ENCODE data around the gene UROS. TPM values are rescaled to one million over a fixed set of nuclear protein-coding genes. Genes with fewer than 3 reads are reported as not detected.

Gene UROS
- total RNA-seq, 3 donors from 2014 or later = 23.9 to 30.9 (median 27.5) TPM

DNA sequence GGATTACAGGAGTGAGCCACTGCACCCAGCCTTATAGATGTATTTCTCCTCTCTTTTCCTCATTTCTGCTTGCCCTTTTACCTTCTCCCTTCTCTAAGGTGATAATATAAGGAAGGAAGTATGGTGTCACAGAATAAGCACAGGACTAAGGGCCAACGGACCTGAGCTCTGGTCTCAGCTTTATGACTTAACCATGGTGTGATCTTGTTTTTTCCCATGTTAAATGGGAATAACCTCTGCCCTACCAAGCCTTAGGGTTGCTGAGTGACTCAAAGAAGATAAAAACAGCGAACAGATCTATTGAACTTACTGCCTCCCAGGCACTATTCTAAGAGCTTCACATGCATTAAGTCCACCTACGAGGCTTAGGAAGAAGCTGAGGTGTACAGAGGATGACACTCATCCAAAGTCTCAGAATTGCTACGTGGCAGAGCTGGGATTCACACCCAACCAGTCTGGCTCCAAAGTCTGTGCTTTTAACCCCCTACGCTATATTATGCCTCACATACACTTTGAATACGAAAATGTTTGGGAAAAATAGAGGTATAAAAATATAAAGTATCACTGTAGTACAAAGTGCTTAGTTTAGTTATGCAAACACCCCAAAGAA lies 5.6 kb downstream of the UROS start:
- H3K4me3 ChIP-seq = no peak overlapping the region
- H3K4me1 ChIP-seq (ENCODE audit: low read depth) = no peaks in the 10 kb centered on the region
- TF ChIP-seq CTCF (IDR thresholded peaks at IDR 0.05) = no peak
- no peaks in the 10 kb centered on the region for H3K9me3 ChIP-seq
- H3K36me3 ChIP-seq (ENCODE audit: low read depth) = no peaks in the 10 kb centered on the region
- intact Hi-C loops (cut with DNase I, micrococcal nuclease) = no loop called here
- ATAC-seq (peak; percentile 58), DNase-seq (no peak)

GRCh38 chr10:125816548-125816947 lies 6.5 kb downstream of the UROS start:
- TF ChIP-seq CTCF (IDR thresholded peaks at IDR 0.05) = no peak
- Histone ChIP-seq H3K4me1 (ENCODE audit: low read depth) (no peaks in the 10 kb centered on the region), H3K36me3 (ENCODE audit: low read depth) (no peaks in the 10 kb centered on the region), H3K4me3 (no peak overlapping the region), H3K9me3 (no peaks in the 10 kb centered on the region)
- DNase-seq (no peak), ATAC-seq (no peak)
- intact Hi-C loops (cut with DNase I, micrococcal nuclease) = no loop called here

DNA sequence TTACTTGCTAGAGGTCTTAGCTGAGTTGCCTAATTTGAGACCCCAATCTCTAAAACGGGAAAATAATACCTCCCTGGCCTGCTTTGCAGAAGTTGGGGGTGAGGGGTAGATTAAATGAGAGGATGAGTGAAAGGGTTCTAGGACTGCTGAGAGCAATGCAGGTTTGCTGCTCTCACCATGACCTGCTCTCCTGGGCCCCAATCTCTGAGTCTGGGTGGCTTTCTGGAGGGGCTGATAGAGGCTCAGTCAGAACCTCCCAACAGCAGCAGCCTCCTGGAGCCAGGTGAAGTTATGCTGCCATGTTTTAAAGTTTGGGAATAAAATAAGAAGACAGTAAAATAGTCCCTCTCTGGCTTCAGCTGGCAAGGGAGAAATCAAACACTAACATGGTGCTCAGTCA lies 7.3 kb downstream of the UROS start:
- no peak overlapping the region for H3K4me3 ChIP-seq
- ATAC-seq (no peak), DNase-seq (no peak)
- no peaks in the 10 kb centered on the region for H3K4me1 ChIP-seq (ENCODE audit: low read depth)
- H3K9me3 ChIP-seq = no peaks in the 10 kb centered on the region
- intact Hi-C loops (cut with DNase I, micrococcal nuclease) = no loop called here
- no peak for TF ChIP-seq CTCF (IDR thresholded peaks at IDR 0.05)
- H3K36me3 ChIP-seq (ENCODE audit: low read depth) = no peaks in the 10 kb centered on the region

- DNase-seq (no peak), ATAC-seq (no peak)
- intact Hi-C loops (cut with DNase I, micrococcal nuclease) = no loop called here
- Histone ChIP-seq H3K9me3 (no peaks in the 10 kb centered on the region), H3K4me1 (ENCODE audit: low read depth) (no peaks in the 10 kb centered on the region), H3K36me3 (ENCODE audit: low read depth) (no peaks in the 10 kb centered on the region), H3K4me3 (no peak overlapping the region)
- no peak for TF ChIP-seq CTCF (IDR thresholded peaks at IDR 0.05)
Measured at GRCh38 chr10:125812128-125812750, 10.8 kb downstream of the UROS start.

DNA sequence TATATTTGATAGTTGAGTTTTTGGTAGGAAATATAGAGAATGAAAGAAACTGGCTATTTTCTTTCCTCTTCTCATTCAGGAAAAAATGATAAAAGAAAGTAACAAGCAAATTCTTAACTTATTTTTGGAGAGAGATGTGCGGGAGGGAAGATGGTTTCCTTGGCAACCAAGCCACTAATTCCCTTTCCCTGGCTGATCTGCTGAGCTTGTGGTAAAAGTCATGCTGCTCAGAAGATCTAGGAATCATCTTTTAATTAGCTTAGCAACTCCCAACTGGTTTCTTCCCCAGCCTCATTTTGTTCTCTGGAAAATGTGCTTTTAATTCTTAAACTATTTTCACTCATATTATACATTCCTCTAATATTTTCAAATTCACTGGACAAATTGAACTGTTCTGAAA lies 11.8 kb downstream of the UROS start:
- intact Hi-C loops (cut with DNase I, micrococcal nuclease) = no loop called here

More for the DNA sequence above, 11.8 kb downstream of the UROS start:
- ATAC-seq (no peak), DNase-seq (no peak)
- H3K36me3 ChIP-seq (ENCODE audit: low read depth) = no peaks in the 10 kb centered on the region
- no peaks in the 10 kb centered on the region for H3K9me3 ChIP-seq
- no peak for TF ChIP-seq CTCF (IDR thresholded peaks at IDR 0.05)
- H3K4me1 ChIP-seq (ENCODE audit: low read depth) = no peaks in the 10 kb centered on the region
- no peak overlapping the region for H3K4me3 ChIP-seq

Measured in mucosa of descending colon (tissue), 3 donors.